Fibroblast of lung (primary cell): ENCODE results near the gene CELF2. TPM values are rescaled to one million over a fixed set of nuclear protein-coding genes. Genes with fewer than 3 reads are reported as not detected.

ENCODE experiments used
- DNase-seq, 2 donors: peaks; one replicate each; pipeline versions ENCODE4 v3.0.0 to v3.0.0-alpha.2; 2010; ENCODE audit warnings: low read depth in 2 of 2
- H2AFZ ChIP-seq: 2 replicates; pipeline ENCODE4 v1.5.1; 2012; ENCODE audit warnings: low read length, control low read depth, inconsistent platforms
- H3K27ac ChIP-seq: 2 replicates; pipeline ENCODE4 v1.5.1; 2011; ENCODE audit warnings: low read length, control low read depth; ENCODE audit not compliant: insufficient read depth
- H3K27me3 ChIP-seq: 2 replicates; pipeline ENCODE4 v1.5.1; 2011; ENCODE audit warnings: mild to moderate bottlenecking, low read length; ENCODE audit not compliant: control insufficient read depth, insufficient read depth
- H3K36me3 ChIP-seq: 2 replicates; pipeline ENCODE4 v1.5.1; 2011; ENCODE audit warnings: low read length; ENCODE audit not compliant: control insufficient read depth, insufficient read depth
- H3K4me1 ChIP-seq: 2 replicates; pipeline ENCODE4 v1.5.1; 2011; ENCODE audit warnings: low read length; ENCODE audit not compliant: control insufficient read depth, insufficient read depth; ENCODE audit errors: extremely low read depth
- H3K4me2 ChIP-seq: 2 replicates; pipeline ENCODE4 v1.5.1; 2011; ENCODE audit warnings: low read length, control low read depth; ENCODE audit not compliant: insufficient read depth; ENCODE audit errors: extremely low read depth
- H3K4me3 ChIP-seq, 4 experiments: fragments of 200-600 bp in 1 of 4; sonication (generic) in 1 of 4; replicated peaks in 1 of 4; 2 replicates each; pipeline ENCODE4 v1.5.1; 2011 to 2016; ENCODE audit warnings: low read length in 4 of 4, low read depth in 3 of 4, mild to moderate bottlenecking in 3 of 4, control low read depth in 2 of 4, inconsistent platforms in 1 of 4, mixed read lengths in 1 of 4; ENCODE audit not compliant: insufficient read depth in 1 of 4; ENCODE audit errors: control extremely low read depth in 1 of 4
- H3K79me2 ChIP-seq: 2 replicates; pipeline ENCODE4 v1.5.1; 2012; ENCODE audit warnings: mild to moderate bottlenecking, low read length, inconsistent platforms; ENCODE audit not compliant: control insufficient read depth, insufficient read depth
- H3K9ac ChIP-seq: 2 replicates; pipeline ENCODE4 v1.5.1; 2011; ENCODE audit warnings: mild to moderate bottlenecking, low read length, control low read depth; ENCODE audit not compliant: insufficient read depth
- H3K9me3 ChIP-seq: 2 replicates; pipeline ENCODE4 v1.5.1; 2012; ENCODE audit warnings: low read depth, low read length; ENCODE audit not compliant: control insufficient read depth, insufficient read depth
- H4K20me1 ChIP-seq: 2 replicates; pipeline ENCODE4 v1.5.1; 2011; ENCODE audit warnings: low read length; ENCODE audit not compliant: control insufficient read depth, insufficient read depth; ENCODE audit errors: extremely low read depth
- EZH2 ChIP-seq: IDR thresholded peaks from 2 replicates; pipeline ENCODE4 v1.5.1; 2012; ENCODE audit warnings: low read length, control low read depth, mild to moderate bottlenecking; ENCODE audit errors: missing control alignments
- polyA plus RNA-seq, 2 donors: library from polyadenylated mRNA; depleted of rRNA in 1 of 2; stranded (reverse) in 1 of 2; unstranded in 1 of 2; fragments of >200 nt; gene quantifications; 2 replicates each; pipeline ENCODE4 v1.2.1, GENCODE V29; 2011 to 2012; ENCODE audit warnings: missing spikeins in 1 of 2
- total RNA-seq: library from RNA; depleted of rRNA; stranded (reverse); fragments of >200 nt; gene quantifications from 2 replicates; pipeline ENCODE4 v1.2.1, GENCODE V29; 2014
- TF ChIP-seq, protein P1 (sequence below), 2 donors: IDR thresholded peaks in 1 of 2; conservative IDR thresholded peaks in 1 of 2; 1 replicate in 1 of 2; 2 replicates in 1 of 2; pipeline ENCODE4 v1.5.1; 2011 to 2012; ENCODE audit warnings: low read length in 2 of 2, control low read depth in 1 of 2, inconsistent platforms in 1 of 2, low read depth in 1 of 2, mild to moderate bottlenecking in 1 of 2

The CELF2 gene
- total and polyA plus RNA-seq, 2 donors (not counting 1 experiment from before 2014, with no cell fraction given), result 16.9 to 25.1 TPM

DNA sequence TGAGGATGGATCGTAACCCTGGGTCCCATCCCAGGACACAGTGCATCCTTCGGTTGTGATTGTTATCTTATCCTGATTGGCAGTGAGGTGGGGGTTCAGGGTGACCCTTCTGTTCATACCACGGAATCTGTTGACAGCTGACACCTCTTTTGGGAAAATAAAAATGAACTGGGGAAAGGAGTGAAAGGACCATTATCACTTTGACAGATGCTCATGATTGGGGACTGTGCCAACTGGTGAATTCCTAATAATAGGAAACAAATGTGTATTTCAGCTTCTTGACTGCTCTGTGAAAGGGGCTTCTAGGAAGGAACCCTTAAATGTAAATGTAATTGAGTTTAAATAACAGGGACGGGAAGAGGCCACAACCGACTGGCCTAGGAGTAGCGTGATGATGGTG lies 65.4 kb downstream of the CELF2 start:
- no peak for TF ChIP-seq EZH2
- TF ChIP-seq, protein P1, sequence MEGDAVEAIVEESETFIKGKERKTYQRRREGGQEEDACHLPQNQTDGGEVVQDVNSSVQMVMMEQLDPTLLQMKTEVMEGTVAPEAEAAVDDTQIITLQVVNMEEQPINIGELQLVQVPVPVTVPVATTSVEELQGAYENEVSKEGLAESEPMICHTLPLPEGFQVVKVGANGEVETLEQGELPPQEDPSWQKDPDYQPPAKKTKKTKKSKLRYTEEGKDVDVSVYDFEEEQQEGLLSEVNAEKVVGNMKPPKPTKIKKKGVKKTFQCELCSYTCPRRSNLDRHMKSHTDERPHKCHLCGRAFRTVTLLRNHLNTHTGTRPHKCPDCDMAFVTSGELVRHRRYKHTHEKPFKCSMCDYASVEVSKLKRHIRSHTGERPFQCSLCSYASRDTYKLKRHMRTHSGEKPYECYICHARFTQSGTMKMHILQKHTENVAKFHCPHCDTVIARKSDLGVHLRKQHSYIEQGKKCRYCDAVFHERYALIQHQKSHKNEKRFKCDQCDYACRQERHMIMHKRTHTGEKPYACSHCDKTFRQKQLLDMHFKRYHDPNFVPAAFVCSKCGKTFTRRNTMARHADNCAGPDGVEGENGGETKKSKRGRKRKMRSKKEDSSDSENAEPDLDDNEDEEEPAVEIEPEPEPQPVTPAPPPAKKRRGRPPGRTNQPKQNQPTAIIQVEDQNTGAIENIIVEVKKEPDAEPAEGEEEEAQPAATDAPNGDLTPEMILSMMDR (conservative IDR thresholded peaks at IDR 0.05 in 1 of 2, IDR thresholded peaks at IDR 0.05 in 1 of 2; ENCODE audit: low read depth in 1 of 2, low read length in 2 of 2), result no peak

DNA sequence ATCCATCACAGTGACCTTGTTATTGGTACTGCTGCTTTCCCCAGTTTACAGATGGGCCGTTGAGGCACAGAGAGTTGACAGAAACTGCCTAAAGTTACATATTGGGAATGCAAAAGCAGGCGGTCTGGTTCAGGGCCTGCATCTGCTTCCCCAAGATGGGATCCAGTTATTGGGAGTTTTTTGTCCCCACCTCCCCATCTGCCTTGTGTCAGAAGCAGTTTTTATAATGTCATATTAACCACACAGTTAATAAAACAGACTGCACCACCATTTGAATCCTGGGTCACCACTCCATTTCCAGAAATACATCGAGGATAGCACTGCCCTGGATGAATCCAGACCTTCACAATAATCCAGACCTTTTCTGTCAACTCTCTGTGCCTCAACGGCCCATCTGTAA lies 67.9 kb downstream of the CELF2 start:
- Histone ChIP-seq H3K4me2 (no peak overlapping the region), H3K36me3 (no peaks in the 10 kb centered on the region), H3K9me3 (no peaks in the 10 kb centered on the region), H3K4me1 (no peaks in the 10 kb centered on the region), H3K9ac (no peak overlapping the region), H2AFZ (no peak overlapping the region), H3K27ac (no peak overlapping the region), H3K27me3 (no peaks in the 10 kb centered on the region), H3K4me3 (no peak overlapping the region), H4K20me1 (no peaks in the 10 kb centered on the region), H3K79me2 (no peaks in the 10 kb centered on the region)
- TF ChIP-seq EZH2, result no peak
- TF ChIP-seq, protein P1 (conservative IDR thresholded peaks at IDR 0.05 in 1 of 2, IDR thresholded peaks at IDR 0.05 in 1 of 2; ENCODE audit: low read depth in 1 of 2, low read length in 2 of 2), result no peak
- no peak for DNase-seq

More for the DNA sequence above, 65.4 kb downstream of the CELF2 start:
- H3K4me3 ChIP-seq, result no peak overlapping the region
- H4K20me1 ChIP-seq, result no peaks in the 10 kb centered on the region
- no peaks in the 10 kb centered on the region for H3K27me3 ChIP-seq
- no peaks in the 10 kb centered on the region for H3K36me3 ChIP-seq
- no peak overlapping the region for H3K27ac ChIP-seq
- H3K4me2 ChIP-seq, result no peak overlapping the region
- no peak overlapping the region for H3K9ac ChIP-seq
- H3K4me1 ChIP-seq, result no peaks in the 10 kb centered on the region
- no peak overlapping the region for H2AFZ ChIP-seq
- H3K79me2 ChIP-seq, result no peaks in the 10 kb centered on the region
- no peak for DNase-seq
- H3K9me3 ChIP-seq, result no peaks in the 10 kb centered on the region

DNA sequence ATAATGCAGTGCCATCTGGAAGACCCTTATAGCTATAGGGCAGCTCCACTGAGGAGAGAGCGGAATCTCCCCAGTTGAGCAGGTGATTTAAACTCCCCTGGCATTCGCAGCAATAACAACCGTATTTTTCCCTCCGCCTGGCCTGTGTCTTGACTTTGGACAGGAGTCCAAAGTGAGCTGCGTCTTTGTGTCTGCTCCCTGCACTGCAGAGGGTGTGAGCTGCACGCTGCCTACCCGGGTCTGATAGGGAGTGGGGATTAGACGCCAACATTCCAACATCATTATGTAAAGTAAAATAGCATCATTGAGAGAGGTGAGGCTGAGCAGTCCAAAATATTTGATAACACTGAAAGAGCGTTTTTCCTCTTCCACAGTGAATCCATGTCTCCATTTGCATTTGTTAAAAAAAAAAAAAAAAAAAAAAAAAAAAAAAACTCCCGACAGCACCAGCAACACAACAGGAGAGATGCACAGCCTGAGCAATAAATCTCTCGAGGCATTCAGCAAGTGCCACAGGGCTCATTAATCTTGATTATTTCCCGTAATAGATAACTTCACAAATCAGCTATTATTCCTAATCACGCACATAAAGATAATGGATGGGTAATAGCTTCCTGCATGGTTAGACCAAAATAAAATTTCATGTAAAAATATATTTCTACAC lies 68.6 kb downstream of the CELF2 start:
- Histone ChIP-seq H3K9ac (no peak overlapping the region), H4K20me1 (no peaks in the 10 kb centered on the region), H3K4me2 (no peak overlapping the region), H3K36me3 (no peaks in the 10 kb centered on the region), H3K27me3 (no peaks in the 10 kb centered on the region), H3K27ac (no peak overlapping the region), H3K4me1 (no peaks in the 10 kb centered on the region), H3K9me3 (no peaks in the 10 kb centered on the region), H2AFZ (no peak overlapping the region), H3K4me3 (no peak overlapping the region), H3K79me2 (no peaks in the 10 kb centered on the region)
- TF ChIP-seq, protein P1 (conservative IDR thresholded peaks at IDR 0.05 in 1 of 2, IDR thresholded peaks at IDR 0.05 in 1 of 2; ENCODE audit: low read depth in 1 of 2, low read length in 2 of 2), result no peak
- TF ChIP-seq EZH2, result no peak
- DNase-seq, result no peak
